CD4-positive, alpha-beta T cell (primary cell): ENCODE measurements around the gene CGB2. TPM values are rescaled to one million over a fixed set of nuclear protein-coding genes. Genes with fewer than 3 reads are reported as not detected.

Experiments used
- ATAC-seq: fragments of 200-7000 bp; cut with Tn5 transposase; one replicate; pipeline ENCODE4 v1.10.0; 2022; ENCODE audit warnings: mild to moderate bottlenecking; ENCODE audit not compliant: poor library complexity
- CTCF ChIA-PET: fragments of 350-600 bp; sonication (Branson Sonifier 250); formaldehyde crosslinking; loops from one replicate; lab custom pipeline; 2021; ENCODE audit warnings: antibody characterized with exemption, inconsistent platforms; lab: Charles Lee
- POLR2A ChIA-PET: fragments of 350-600 bp; sonication (Branson Sonifier 250); formaldehyde crosslinking; loops from one replicate; lab custom pipeline; 2021; ENCODE audit warnings: antibody characterized with exemption, inconsistent platforms; lab: Charles Lee
- DNase-seq, 14 experiments: peaks; one replicate each; pipeline ENCODE4 v3.0.0-alpha.2; 2013 to 2020; ENCODE audit warnings: mixed read lengths in 2 of 14
- H3K27ac ChIP-seq, 2 donors: one replicate each; pipeline versions ENCODE4 v1.5.1 to v1.7.0; 2013; ENCODE audit warnings: low read length in 2 of 2, low read depth in 1 of 2, mild to moderate bottlenecking in 1 of 2
- H3K27me3 ChIP-seq, 2 experiments: 1 replicate in 1 of 2; 2 replicates in 1 of 2; pipeline versions ENCODE4 v1.6.1 to v1.7.0; 2013; ENCODE audit warnings: low read length in 2 of 2, control low read depth in 1 of 2, mild to moderate bottlenecking in 1 of 2, moderate library complexity in 1 of 2; ENCODE audit not compliant: insufficient read depth in 2 of 2, control insufficient read depth in 1 of 2
- H3K36me3 ChIP-seq: one replicate; pipeline ENCODE4 v1.6.1; 2013; ENCODE audit warnings: low read length, control low read depth; ENCODE audit not compliant: insufficient read depth
- H3K4me1 ChIP-seq: one replicate; pipeline ENCODE4 v1.6.1; 2013; ENCODE audit warnings: low read length, control low read depth; ENCODE audit not compliant: insufficient read depth
- H3K4me3 ChIP-seq: one replicate; pipeline ENCODE4 v1.5.1; 2013; ENCODE audit warnings: mild to moderate bottlenecking, low read length, moderate library complexity
- H3K9me3 ChIP-seq, 2 experiments: 1 replicate in 1 of 2; 2 replicates in 1 of 2; pipeline versions ENCODE4 v1.6.1 to v1.7.0; 2013; ENCODE audit warnings: low read length in 2 of 2, mild to moderate bottlenecking in 2 of 2, control low read depth in 1 of 2, moderate library complexity in 1 of 2; ENCODE audit not compliant: control insufficient read depth in 1 of 2, insufficient read depth in 1 of 2
- H3K27ac Mint-ChIP-seq: one replicate; pipeline ENCODE4 v1.8.0; 2020; ENCODE audit warnings: mixed read lengths
- H3K27me3 Mint-ChIP-seq: one replicate; pipeline ENCODE4 v1.8.0; 2021; ENCODE audit warnings: mixed read lengths
- H3K36me3 Mint-ChIP-seq: one replicate; pipeline ENCODE4 v1.8.0; 2021; ENCODE audit warnings: low read depth, mixed read lengths
- H3K4me1 Mint-ChIP-seq: one replicate; pipeline ENCODE4 v1.8.0; 2021; ENCODE audit warnings: low read depth, mixed read lengths
- H3K4me3 Mint-ChIP-seq: one replicate; pipeline ENCODE4 v1.8.0; 2020; ENCODE audit warnings: mild to moderate bottlenecking, mixed read lengths
- H3K9me3 Mint-ChIP-seq: one replicate; pipeline ENCODE4 v1.8.0; 2020; ENCODE audit warnings: mixed read lengths
- intact Hi-C, 2 experiments: fragments of 100-400 bp; cut with DNase I in 1 of 2; cut with micrococcal nuclease in 1 of 2; formaldehyde crosslinking; loops; one replicate each; pipeline versions ENCODE4 v1.15.1 to v1.9.0; 2023 to 2025; cut with DNase I, micrococcal nuclease
- total RNA-seq, 174 experiments: library from RNA in 2 of 174; stranded (reverse) in 2 of 174; gene quantifications; one replicate each; pipeline ENCODE4 v1.2.3 and lab custom pipeline; 2021 to 2026
- TF ChIP-seq, protein P1 (sequence below): fragments of 200-600 bp; IDR thresholded peaks from one replicate; pipeline ENCODE4 v1.8.0; 2022; ENCODE audit warnings: antibody characterized with exemption, mild to moderate bottlenecking

The CGB2 gene
- total RNA-seq, 2 experiments from 2014 or later = not detected

DNA sequence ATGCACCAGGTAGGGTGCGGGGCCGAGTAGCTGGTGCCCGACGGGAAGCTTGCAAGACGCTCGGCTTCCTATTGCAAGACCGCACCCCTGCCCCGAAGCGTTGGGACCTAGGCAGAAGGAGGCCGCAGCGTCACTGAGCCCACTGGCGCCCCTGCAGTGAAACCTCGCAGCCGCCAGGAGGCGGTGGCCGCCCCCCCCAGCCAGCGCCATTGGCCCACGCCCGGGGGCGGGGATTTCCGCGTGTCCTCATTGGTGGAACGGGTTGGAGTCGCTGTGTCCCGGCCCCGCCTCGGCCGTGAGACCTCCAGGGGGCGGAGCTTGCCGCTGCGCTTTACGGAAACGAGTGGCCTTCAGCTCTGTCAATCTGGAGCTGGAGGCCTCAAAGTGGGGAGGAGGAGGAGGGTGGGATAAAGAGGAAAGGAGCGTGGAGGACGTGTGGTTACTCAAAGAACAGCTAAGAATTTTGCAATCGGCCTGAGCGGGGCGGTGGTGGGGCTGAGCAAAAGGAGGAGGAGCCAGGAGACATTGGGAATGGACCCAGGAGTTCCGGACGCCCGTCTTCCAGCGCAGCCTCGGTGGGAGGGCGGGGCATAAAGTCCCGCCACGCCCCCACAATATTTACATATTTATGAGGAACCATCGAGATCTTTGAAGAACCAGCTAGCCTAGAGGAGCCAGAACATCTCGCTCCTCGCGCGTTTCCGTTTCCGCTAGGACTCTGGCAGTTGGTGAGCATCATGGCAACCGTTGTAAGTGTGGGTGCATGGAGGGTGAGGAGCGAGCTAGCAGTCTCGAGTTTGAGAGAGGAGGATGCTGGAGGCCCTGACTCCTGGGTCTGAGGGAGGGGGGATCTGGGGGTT lies 38.3 kb upstream of the CGB2 start, which contains the start of the genes GYS1 and RUVBL2:
GYS1 (minus strand) TSS at position 135 of the 860 bp plus-strand sequence. CDS start 197 bp downstream, outside the sequence.
RUVBL2 (plus strand) TSS at position 713 of the 860 bp plus-strand sequence; CDS start at position 738, 25 bp downstream.
- no peaks in the 10 kb centered on the region for H3K9me3 Mint-ChIP-seq
- intact Hi-C loops = loop anchor here (2.0 to 10.0 kb wide), 9 partner anchors 25 to 629 kb away; partner anchors contain the start of genes CYTH2 (in 1 of the 2), DHDH (in 1 of the 2), IZUMO1 (in 1 of the 2) and SLC17A7 (in 1 of the 2)
- Histone ChIP-seq H3K27me3 (no peaks in the 10 kb centered on the region), H3K9me3 (no peaks in the 10 kb centered on the region), H3K4me3 (peak within 1 kb of the TSS; percentile 84), H3K36me3 (peaks cover 7% of the 10 kb centered on the region), H3K27ac (peak within 1 kb of the TSS; percentile 82 to 83), H3K4me1 (peaks cover 43% of the 10 kb centered on the region)
- no peaks in the 10 kb centered on the region for H3K27me3 Mint-ChIP-seq
- peak; percentile 92 for ATAC-seq
- peaks cover 29% of the 10 kb centered on the region for H3K36me3 Mint-ChIP-seq
- ChIA-PET POLR2A (interaction anchor here (0.6 to 3.3 kb wide), 52 partner anchors 10 to 1719 kb away, joined by 3 to 41 read pairs (median 4); partner anchors contain the start of genes AKT1S1, AP2A1, ATF5 and BAX), CTCF (interaction anchor here (0.6 to 2.4 kb wide), 34 partner anchors 9 to 724 kb away, joined by 3 to 15 read pairs (median 4); partner anchors contain the start of genes BAX, FTL, LIN7B and NUCB1)
- peak within 1 kb of the TSS; percentile 92 for H3K4me3 Mint-ChIP-seq
- peaks cover 46% of the 10 kb centered on the region for H3K4me1 Mint-ChIP-seq
- peak within 1 kb of the TSS; percentile 90 for H3K27ac Mint-ChIP-seq
- TF ChIP-seq, protein P1, sequence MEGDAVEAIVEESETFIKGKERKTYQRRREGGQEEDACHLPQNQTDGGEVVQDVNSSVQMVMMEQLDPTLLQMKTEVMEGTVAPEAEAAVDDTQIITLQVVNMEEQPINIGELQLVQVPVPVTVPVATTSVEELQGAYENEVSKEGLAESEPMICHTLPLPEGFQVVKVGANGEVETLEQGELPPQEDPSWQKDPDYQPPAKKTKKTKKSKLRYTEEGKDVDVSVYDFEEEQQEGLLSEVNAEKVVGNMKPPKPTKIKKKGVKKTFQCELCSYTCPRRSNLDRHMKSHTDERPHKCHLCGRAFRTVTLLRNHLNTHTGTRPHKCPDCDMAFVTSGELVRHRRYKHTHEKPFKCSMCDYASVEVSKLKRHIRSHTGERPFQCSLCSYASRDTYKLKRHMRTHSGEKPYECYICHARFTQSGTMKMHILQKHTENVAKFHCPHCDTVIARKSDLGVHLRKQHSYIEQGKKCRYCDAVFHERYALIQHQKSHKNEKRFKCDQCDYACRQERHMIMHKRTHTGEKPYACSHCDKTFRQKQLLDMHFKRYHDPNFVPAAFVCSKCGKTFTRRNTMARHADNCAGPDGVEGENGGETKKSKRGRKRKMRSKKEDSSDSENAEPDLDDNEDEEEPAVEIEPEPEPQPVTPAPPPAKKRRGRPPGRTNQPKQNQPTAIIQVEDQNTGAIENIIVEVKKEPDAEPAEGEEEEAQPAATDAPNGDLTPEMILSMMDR = peak; percentile 97
- peak; percentile 98 to 100 (median 99) for DNase-seq

DNA sequence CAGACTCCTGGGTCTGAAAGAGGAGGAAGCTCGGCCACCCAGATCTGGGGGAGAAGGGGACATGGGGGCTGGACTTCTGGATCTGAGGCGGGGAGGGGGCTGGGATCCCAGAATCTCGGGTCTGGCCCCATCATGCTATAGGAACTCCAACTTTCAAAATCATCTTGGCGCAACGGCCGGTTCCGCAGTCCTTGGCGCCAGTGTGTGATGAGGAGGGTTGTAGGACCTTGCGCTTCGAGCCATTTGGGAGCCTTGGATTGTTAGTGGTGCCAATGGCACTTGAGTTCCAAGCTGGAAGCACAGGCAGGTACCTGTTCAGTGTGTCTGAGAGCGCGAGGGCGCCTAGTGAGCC lies 37.7 kb upstream of the CGB2 start:
- H3K36me3 Mint-ChIP-seq = peaks cover 24% of the 10 kb centered on the region
- peak overlapping the region; percentile 84 for H3K4me3 ChIP-seq
- peaks cover 2% of the 10 kb centered on the region for H3K36me3 ChIP-seq
- ATAC-seq (no peak), DNase-seq (no peak)
- intact Hi-C loops = loop anchor here (5.0 to 10.0 kb wide), 6 partner anchors 133 to 629 kb away; partner anchors contain the start of genes IZUMO1 (in 1 of the 2), SLC17A7 (in 1 of the 2), SYNGR4 (in 1 of the 2) and TMEM143 (in 1 of the 2)
- H3K27ac Mint-ChIP-seq = peak overlapping the region; percentile 90
- H3K4me1 ChIP-seq = peaks cover 43% of the 10 kb centered on the region
- POLR2A ChIA-PET = interaction anchor here (0.8 to 3.3 kb wide), 41 partner anchors 11 to 1720 kb away, joined by 3 to 41 read pairs (median 4); partner anchors contain the start of genes AKT1S1, AP2A1, ATF5 and BAX
- no peaks in the 10 kb centered on the region for H3K9me3 ChIP-seq
- no peaks in the 10 kb centered on the region for H3K27me3 Mint-ChIP-seq
- CTCF ChIA-PET = interaction anchor here (0.7 to 2.4 kb wide), 14 partner anchors 9 to 724 kb away, joined by 3 to 15 read pairs (median 4); partner anchors contain the start of genes BAX, LIN7B and NUCB1
- peak overlapping the region; percentile 92 for H3K4me3 Mint-ChIP-seq
- TF ChIP-seq, protein P1 = no peak
- peak overlapping the region; percentile 82 to 83 for H3K27ac ChIP-seq
- no peaks in the 10 kb centered on the region for H3K27me3 ChIP-seq
- H3K4me1 Mint-ChIP-seq = peaks cover 46% of the 10 kb centered on the region
- H3K9me3 Mint-ChIP-seq = no peaks in the 10 kb centered on the region

DNA sequence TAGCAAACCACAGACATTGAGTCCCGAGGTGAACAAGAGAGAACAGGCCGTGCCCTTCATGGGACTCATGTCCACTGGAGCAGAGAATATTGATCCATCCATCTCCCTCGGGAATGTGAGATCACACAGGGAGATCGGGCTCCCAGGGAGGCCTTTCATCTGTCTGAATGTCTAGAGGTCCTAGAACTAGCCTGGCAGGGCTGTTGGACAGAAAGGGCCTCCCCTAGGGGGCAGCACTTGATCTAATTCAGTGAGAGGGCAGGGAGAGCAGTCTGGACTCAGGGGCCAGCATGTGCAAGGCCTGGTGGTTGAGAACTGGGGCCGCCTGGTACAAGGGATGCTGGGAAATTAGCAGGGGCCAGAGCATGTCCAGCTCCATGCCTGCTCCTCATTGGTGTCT lies 33.7 kb upstream of the CGB2 start:
- Histone ChIP-seq H3K4me3 (no peak overlapping the region), H3K4me1 (peaks cover 23% of the 10 kb centered on the region), H3K27ac (no peak overlapping the region), H3K9me3 (no peaks in the 10 kb centered on the region), H3K27me3 (no peaks in the 10 kb centered on the region), H3K36me3 (peaks cover 2% of the 10 kb centered on the region)
- H3K27me3 Mint-ChIP-seq = no peaks in the 10 kb centered on the region
- no peak overlapping the region for H3K27ac Mint-ChIP-seq
- ATAC-seq = no peak
- H3K4me3 Mint-ChIP-seq = no peak overlapping the region
- peaks cover 18% of the 10 kb centered on the region for H3K36me3 Mint-ChIP-seq
- ChIA-PET CTCF (interaction anchor here (1.6 kb wide), 1 partner anchor 109 kb away, joined by 5 read pairs; no protein-coding TSS in a partner anchor), POLR2A (no interaction called here)
- intact Hi-C loops = loop anchor here in 1 of 2 experiments (5.0 to 10.0 kb wide), 4 partner anchors 84 to 633 kb away; partner anchors contain the start of genes SLC17A7, SYNGR4 and TMEM143
- TF ChIP-seq, protein P1 = peak; percentile 33
- no peaks in the 10 kb centered on the region for H3K9me3 Mint-ChIP-seq
- DNase-seq = peak in 12 of 14 experiments; percentile 22 to 66 (median 42)
- peaks cover 35% of the 10 kb centered on the region for H3K4me1 Mint-ChIP-seq
